Measurements from ENCODE around the gene CELSR1.

DNA sequence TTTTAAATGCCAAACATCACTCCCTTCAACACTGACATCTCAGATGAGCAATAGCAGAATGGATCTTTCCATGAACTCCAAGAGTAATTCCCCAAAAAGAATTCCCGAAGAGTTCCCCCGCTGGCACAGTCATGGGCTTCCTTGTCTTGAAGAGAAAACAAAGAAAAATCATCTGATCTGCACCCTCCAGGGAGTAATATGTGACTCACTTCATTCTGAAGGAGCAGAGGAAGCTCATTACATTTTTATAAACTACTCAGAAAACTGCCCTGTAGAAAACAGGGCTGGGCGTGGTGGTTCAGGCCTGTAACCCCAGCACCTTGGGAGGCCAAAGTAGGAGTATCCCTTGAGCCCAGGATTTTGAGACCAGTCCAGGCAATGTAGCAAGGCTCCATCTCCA is 35.7 kb downstream of the CELSR1 start:
- TF ChIP-seq, protein P1, sequence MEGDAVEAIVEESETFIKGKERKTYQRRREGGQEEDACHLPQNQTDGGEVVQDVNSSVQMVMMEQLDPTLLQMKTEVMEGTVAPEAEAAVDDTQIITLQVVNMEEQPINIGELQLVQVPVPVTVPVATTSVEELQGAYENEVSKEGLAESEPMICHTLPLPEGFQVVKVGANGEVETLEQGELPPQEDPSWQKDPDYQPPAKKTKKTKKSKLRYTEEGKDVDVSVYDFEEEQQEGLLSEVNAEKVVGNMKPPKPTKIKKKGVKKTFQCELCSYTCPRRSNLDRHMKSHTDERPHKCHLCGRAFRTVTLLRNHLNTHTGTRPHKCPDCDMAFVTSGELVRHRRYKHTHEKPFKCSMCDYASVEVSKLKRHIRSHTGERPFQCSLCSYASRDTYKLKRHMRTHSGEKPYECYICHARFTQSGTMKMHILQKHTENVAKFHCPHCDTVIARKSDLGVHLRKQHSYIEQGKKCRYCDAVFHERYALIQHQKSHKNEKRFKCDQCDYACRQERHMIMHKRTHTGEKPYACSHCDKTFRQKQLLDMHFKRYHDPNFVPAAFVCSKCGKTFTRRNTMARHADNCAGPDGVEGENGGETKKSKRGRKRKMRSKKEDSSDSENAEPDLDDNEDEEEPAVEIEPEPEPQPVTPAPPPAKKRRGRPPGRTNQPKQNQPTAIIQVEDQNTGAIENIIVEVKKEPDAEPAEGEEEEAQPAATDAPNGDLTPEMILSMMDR (IDR thresholded peaks at IDR 0.05) = no peak
- TF ChIP-seq POLR2A (IDR thresholded peaks at IDR 0.05) = no peak
- no peak for TF ChIP-seq POLR2AphosphoS5 (IDR thresholded peaks at IDR 0.05)
